ENCODE data around the gene ZNF74.

ZNF74 gene

DNA sequence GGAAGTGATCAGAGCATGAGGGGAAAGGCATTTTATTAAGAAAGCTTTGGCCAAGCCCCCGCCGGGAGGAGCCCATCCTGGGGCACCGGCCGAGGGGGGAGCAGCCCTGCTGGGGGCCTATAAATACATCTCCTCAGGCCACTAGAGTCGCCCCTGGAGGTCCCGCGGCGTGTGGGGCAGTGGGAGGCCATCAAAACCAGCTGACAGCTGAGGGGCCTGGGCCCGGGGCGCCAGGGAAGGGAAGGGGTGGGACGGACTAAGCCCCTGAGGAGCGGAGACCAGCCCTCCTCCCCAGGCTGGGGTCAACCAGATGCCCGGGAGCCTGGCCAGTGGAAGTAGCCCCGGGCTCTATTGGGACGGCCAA is 30.6 kb downstream of the ZNF74 start:
- no peak for TF ChIP-seq SIN3A (IDR thresholded peaks at IDR 0.05; ENCODE audit: borderline replicate concordance, insufficient read depth, low read length)
- TF ChIP-seq, protein P1, sequence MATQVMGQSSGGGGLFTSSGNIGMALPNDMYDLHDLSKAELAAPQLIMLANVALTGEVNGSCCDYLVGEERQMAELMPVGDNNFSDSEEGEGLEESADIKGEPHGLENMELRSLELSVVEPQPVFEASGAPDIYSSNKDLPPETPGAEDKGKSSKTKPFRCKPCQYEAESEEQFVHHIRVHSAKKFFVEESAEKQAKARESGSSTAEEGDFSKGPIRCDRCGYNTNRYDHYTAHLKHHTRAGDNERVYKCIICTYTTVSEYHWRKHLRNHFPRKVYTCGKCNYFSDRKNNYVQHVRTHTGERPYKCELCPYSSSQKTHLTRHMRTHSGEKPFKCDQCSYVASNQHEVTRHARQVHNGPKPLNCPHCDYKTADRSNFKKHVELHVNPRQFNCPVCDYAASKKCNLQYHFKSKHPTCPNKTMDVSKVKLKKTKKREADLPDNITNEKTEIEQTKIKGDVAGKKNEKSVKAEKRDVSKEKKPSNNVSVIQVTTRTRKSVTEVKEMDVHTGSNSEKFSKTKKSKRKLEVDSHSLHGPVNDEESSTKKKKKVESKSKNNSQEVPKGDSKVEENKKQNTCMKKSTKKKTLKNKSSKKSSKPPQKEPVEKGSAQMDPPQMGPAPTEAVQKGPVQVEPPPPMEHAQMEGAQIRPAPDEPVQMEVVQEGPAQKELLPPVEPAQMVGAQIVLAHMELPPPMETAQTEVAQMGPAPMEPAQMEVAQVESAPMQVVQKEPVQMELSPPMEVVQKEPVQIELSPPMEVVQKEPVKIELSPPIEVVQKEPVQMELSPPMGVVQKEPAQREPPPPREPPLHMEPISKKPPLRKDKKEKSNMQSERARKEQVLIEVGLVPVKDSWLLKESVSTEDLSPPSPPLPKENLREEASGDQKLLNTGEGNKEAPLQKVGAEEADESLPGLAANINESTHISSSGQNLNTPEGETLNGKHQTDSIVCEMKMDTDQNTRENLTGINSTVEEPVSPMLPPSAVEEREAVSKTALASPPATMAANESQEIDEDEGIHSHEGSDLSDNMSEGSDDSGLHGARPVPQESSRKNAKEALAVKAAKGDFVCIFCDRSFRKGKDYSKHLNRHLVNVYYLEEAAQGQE (IDR thresholded peaks at IDR 0.05; ENCODE audit: insufficient read depth in 1 of 2, low read depth in 2 of 2, low read length in 2 of 2) = no peak
- TF ChIP-seq FOXP2 (optimal IDR thresholded peaks at IDR 0.05; ENCODE audit: borderline replicate concordance, extremely low read depth, extremely low read length, insufficient read depth) = no peak
- no peak for TF ChIP-seq TAF1 (IDR thresholded peaks at IDR 0.05; ENCODE audit: borderline replicate concordance, insufficient read depth, low read length)
- no peak for TF ChIP-seq POLR2AphosphoS5 (IDR thresholded peaks at IDR 0.05; ENCODE audit: low read depth, low read length)

DNA sequence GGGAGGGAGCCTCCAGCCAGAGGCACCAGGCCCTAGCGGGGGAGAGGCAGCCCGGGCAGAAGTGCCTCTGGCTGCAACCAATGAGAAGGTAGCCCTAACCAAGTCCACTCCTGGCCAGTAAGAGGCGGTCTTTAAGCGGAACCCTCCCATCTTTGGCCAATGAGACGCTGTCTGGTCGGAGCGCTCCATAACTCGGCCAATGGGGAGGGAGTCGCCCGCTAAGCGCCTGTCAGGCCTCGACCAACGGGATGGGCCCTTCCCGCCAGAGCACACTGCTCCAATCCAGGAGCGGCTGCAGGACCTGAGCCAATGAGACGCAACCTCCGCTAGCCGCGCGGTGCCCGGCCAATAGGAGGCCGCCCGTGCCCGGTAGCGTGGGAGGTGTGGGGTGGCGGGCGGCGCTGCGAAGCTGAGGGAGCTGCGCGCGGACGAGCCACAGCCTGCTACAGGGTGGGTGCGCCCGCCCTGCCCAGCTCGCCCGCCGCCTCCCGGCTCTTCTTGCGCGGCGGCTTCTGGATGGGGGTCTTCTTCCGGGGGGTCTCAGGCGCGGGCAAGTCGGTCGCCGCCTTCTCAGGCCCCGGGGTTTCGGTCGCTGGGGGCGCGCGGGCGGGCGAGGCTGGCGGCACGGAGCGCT is 31.1 kb downstream of the ZNF74 start:
- TF ChIP-seq FOXP2 (optimal IDR thresholded peaks at IDR 0.05; ENCODE audit: borderline replicate concordance, extremely low read depth, extremely low read length, insufficient read depth) (no peak), SIN3A (IDR thresholded peaks at IDR 0.05; ENCODE audit: borderline replicate concordance, insufficient read depth, low read length) (no peak), TAF1 (IDR thresholded peaks at IDR 0.05; ENCODE audit: borderline replicate concordance, insufficient read depth, low read length) (no peak), POLR2AphosphoS5 (IDR thresholded peaks at IDR 0.05; ENCODE audit: low read depth, low read length) (no peak)
- TF ChIP-seq, protein P1 (IDR thresholded peaks at IDR 0.05; ENCODE audit: insufficient read depth in 1 of 2, low read depth in 2 of 2, low read length in 2 of 2) = no peak

DNA sequence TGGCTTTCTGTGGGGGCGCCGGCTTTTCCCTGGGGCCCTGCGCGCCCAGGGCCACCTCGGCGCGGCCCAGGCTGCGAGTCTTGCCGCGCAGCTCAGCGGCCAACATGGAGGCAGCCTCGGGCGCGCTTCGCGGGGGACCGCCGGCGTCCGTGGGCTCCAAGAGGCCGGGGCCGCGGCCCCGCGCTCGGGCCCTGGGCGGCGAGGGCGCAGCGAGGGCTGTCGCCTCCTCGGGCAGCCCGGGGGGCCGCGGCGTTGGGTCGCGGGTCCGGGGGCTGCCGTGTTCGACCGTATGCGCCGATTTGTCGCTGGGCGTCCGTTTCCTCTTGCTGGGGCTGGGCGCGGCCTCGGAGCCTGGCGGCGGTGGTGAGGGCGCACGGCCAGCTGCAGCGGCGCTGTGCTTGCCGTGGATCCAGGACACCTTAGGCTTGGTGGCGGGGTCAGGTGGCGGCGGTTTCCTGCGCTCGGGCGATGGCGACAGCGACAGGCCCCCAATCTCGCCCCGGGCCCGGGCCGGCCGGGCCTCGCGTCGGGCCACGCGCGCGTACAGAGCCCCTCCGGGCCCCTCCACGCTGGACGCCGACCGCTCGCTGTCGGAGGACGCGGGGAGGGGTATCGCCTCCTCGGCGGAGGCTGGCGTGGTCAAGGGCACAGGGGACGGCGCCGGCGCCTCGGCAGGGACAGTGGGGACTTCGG is 31.8 kb downstream of the ZNF74 start:
- TF ChIP-seq TAF1 (IDR thresholded peaks at IDR 0.05; ENCODE audit: borderline replicate concordance, insufficient read depth, low read length) (no peak), POLR2AphosphoS5 (IDR thresholded peaks at IDR 0.05; ENCODE audit: low read depth, low read length) (no peak), SIN3A (IDR thresholded peaks at IDR 0.05; ENCODE audit: borderline replicate concordance, insufficient read depth, low read length) (no peak), FOXP2 (optimal IDR thresholded peaks at IDR 0.05; ENCODE audit: borderline replicate concordance, extremely low read depth, extremely low read length, insufficient read depth) (no peak)

DNA sequence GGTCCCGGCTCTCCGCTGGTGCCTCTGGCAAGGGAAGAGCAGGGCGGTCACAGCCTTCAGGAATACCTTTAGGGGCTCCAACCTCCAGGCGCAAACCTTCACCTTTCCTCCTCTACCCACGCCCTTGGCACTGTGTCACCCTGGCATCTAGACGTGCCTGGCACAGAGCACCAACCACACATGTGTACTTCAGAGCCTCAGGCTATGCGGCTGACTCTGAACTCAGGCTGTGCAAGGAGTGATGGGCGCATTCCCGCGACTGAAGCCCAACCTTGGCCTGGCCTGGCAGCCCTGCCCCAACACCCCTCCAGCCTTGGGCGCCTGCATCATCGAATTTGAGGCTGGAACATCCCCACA is 32.3 kb downstream of the ZNF74 start:
- TF ChIP-seq, protein P1 (IDR thresholded peaks at IDR 0.05; ENCODE audit: insufficient read depth in 1 of 2, low read depth in 2 of 2, low read length in 2 of 2) = no peak
- TF ChIP-seq POLR2AphosphoS5 (IDR thresholded peaks at IDR 0.05; ENCODE audit: low read depth, low read length) (no peak), FOXP2 (optimal IDR thresholded peaks at IDR 0.05; ENCODE audit: borderline replicate concordance, extremely low read depth, extremely low read length, insufficient read depth) (no peak), TAF1 (IDR thresholded peaks at IDR 0.05; ENCODE audit: borderline replicate concordance, insufficient read depth, low read length) (no peak), SIN3A (IDR thresholded peaks at IDR 0.05; ENCODE audit: borderline replicate concordance, insufficient read depth, low read length) (no peak)

DNA sequence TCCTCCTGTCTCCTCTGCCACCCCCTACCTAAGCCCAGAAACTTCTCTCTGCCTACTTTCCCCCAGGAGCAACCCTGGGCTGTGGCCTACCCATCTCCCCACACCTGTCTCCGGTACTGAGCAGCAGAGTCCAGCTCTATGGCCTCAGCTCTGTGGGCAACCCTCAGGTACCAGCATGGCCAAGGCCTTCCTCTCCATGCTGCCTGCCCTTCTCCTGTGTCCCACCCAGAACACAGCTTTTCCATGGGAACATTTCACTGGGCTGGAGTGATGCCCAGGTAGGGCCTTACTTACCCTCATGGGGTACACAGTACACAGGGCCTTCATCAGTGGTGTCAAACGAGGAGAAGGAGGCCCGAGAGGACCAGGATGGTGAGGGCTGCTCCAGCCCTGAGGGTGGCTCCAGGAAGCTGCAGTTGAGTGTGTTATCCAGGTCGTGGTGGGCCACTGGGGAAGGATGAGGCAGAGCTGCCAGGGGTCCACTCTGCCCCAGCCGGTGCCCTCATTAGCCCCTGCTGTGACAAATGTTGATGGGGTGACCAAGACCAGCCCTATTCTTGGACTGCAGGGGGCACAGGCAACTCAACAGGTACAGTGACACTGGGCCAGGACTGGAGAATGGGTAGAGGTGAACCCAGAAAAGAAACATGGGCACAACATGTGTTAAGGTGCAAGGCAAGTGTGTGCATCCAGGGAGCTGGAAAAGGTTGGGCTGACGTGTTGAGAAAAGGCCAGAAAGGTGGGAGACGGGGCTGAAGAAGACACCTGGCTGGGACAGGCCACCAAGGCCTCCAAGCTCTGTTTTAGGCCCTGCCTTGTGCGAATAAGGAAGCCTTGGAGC is 33.4 kb downstream of the ZNF74 start:
- TF ChIP-seq TAF1 (IDR thresholded peaks at IDR 0.05; ENCODE audit: borderline replicate concordance, insufficient read depth, low read length) (no peak), SIN3A (IDR thresholded peaks at IDR 0.05; ENCODE audit: borderline replicate concordance, insufficient read depth, low read length) (no peak), POLR2AphosphoS5 (IDR thresholded peaks at IDR 0.05; ENCODE audit: low read depth, low read length) (no peak), FOXP2 (optimal IDR thresholded peaks at IDR 0.05; ENCODE audit: borderline replicate concordance, extremely low read depth, extremely low read length, insufficient read depth) (no peak)
- TF ChIP-seq, protein P1 (IDR thresholded peaks at IDR 0.05; ENCODE audit: insufficient read depth in 1 of 2, low read depth in 2 of 2, low read length in 2 of 2) = no peak

All from PFSK-1 (cell line).